Glutamatergic neuron (in vitro differentiated cells): ENCODE results near the gene BPIFB6. TPM values are rescaled to one million over a fixed set of nuclear protein-coding genes. Genes with fewer than 3 reads are reported as not detected.

Source experiments
- DNase-seq: peaks from one replicate; pipeline ENCODE4 v3.0.0; 2022
- H3K27ac Mint-ChIP-seq: one replicate; pipeline ENCODE4 v1.8.0; 2020; ENCODE audit warnings: mild to moderate bottlenecking, mixed read lengths, inconsistent platforms; ENCODE audit not compliant: unreplicated experiment
- H3K27me3 Mint-ChIP-seq: one replicate; pipeline ENCODE4 v1.8.0; 2020; ENCODE audit warnings: mild to moderate bottlenecking, moderate library complexity, mixed read lengths, inconsistent platforms; ENCODE audit not compliant: unreplicated experiment
- H3K36me3 Mint-ChIP-seq: one replicate; pipeline ENCODE4 v1.8.0; 2020; ENCODE audit warnings: mild to moderate bottlenecking, mixed read lengths, inconsistent platforms; ENCODE audit not compliant: unreplicated experiment
- H3K4me1 Mint-ChIP-seq: one replicate; pipeline ENCODE4 v1.8.0; 2020; ENCODE audit warnings: mild to moderate bottlenecking, low read depth, mixed read lengths, inconsistent platforms; ENCODE audit not compliant: unreplicated experiment
- H3K4me3 Mint-ChIP-seq: one replicate; pipeline ENCODE4 v1.8.0; 2020; ENCODE audit warnings: mild to moderate bottlenecking, mixed read lengths, inconsistent platforms; ENCODE audit not compliant: unreplicated experiment
- H3K9me3 Mint-ChIP-seq: one replicate; pipeline ENCODE4 v1.8.0; 2020; ENCODE audit warnings: mild to moderate bottlenecking, moderate library complexity, mixed read lengths, inconsistent platforms; ENCODE audit not compliant: unreplicated experiment
- total RNA-seq: library from RNA; stranded (reverse); fragmentation: NEBNext Ultra II Directional; extraction: Animal tissue kit (Norgen Biotek cat#: 25700); gene quantifications from one replicate; pipeline ENCODE4 v1.2.1, GENCODE V29; 2021; ENCODE audit not compliant: unreplicated experiment
- TF ChIP-seq, protein P1 (sequence below): fragments of 200-600 bp; sonication (generic); IDR thresholded peaks from one replicate; pipeline ENCODE4 v1.5.0; 2021; ENCODE audit not compliant: partially characterized antibody, unreplicated experiment

BPIFB6 gene
- total RNA-seq, 1 donor from 2014 or later, result not detected

DNA sequence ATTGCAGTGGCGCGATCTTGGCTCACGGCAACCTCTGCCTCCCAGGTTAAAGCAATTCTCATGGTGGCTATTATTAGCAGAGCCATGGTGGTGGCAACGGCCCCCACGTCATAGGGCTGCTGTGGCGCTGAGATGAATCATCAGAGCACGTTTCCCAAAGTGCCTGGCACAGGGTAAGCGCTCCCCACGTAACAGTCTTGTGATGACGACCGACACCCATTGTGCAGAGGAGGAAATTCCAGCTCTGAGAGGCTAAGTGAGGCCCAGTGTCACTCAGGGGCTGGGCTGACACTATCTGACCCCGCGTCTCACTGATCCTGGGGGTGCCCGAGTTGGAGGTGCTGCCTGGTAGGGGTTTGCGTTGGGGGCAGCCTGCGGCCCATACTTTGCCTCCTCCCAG, 43.4 kb upstream of the BPIFB6 start:
- Mint-ChIP-seq H3K27me3 (no peaks in the 10 kb centered on the region), H3K36me3 (no peaks in the 10 kb centered on the region), H3K9me3 (peaks cover 2% of the 10 kb centered on the region), H3K4me1 (peaks cover 2% of the 10 kb centered on the region), H3K4me3 (no peak overlapping the region), H3K27ac (no peak overlapping the region)
- TF ChIP-seq, protein P1, sequence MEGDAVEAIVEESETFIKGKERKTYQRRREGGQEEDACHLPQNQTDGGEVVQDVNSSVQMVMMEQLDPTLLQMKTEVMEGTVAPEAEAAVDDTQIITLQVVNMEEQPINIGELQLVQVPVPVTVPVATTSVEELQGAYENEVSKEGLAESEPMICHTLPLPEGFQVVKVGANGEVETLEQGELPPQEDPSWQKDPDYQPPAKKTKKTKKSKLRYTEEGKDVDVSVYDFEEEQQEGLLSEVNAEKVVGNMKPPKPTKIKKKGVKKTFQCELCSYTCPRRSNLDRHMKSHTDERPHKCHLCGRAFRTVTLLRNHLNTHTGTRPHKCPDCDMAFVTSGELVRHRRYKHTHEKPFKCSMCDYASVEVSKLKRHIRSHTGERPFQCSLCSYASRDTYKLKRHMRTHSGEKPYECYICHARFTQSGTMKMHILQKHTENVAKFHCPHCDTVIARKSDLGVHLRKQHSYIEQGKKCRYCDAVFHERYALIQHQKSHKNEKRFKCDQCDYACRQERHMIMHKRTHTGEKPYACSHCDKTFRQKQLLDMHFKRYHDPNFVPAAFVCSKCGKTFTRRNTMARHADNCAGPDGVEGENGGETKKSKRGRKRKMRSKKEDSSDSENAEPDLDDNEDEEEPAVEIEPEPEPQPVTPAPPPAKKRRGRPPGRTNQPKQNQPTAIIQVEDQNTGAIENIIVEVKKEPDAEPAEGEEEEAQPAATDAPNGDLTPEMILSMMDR, result no peak
- DNase-seq, result no peak

DNA sequence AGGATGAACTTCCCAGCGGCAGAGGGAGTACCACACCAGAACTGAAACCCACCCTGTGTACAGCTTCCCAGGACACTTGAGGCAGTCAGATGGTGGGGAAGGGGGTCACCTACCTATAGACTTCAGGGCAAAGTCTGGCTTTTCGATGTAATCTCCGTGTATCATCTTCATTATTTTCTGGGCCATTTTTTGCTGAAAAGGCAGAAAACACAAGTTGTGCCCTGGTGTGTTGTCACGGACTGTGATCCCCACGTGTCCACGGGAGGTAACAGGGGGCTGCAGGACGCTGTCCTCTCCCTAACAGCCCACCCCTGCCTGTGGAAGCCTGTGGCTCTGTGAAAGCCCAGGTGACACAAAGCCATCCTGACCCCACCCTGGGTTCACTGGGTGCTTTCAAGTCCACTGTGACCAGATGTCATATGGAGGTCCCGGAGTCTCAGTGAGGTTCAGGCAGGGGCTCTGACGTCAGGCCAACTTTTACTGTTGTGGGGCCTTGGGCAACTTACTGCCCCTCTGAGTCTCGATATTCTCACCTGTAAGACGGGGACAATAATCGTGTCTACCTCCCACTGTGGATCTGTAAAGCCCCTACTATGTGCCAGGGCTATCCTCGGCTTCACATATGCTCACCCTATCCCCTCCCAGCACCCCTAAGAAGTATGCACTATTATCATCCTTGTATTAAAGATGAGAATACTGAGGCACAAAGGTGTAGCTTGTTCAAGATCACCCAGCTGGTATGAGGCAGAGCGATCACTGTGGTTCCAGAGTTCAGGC, 41.8 kb upstream of the BPIFB6 start:
- Mint-ChIP-seq H3K4me3 (no peak overlapping the region), H3K36me3 (peaks cover under 1% of the 10 kb centered on the region), H3K27me3 (no peaks in the 10 kb centered on the region), H3K4me1 (peaks cover 2% of the 10 kb centered on the region), H3K27ac (no peak overlapping the region), H3K9me3 (no peaks in the 10 kb centered on the region)
- no peak for DNase-seq
- TF ChIP-seq, protein P1, result no peak

- H3K27me3 Mint-ChIP-seq, result no peaks in the 10 kb centered on the region
- DNase-seq, result no peak
- TF ChIP-seq, protein P1, result no peak
- H3K9me3 Mint-ChIP-seq, result no peaks in the 10 kb centered on the region
- no peak overlapping the region for H3K4me3 Mint-ChIP-seq
- peaks cover 2% of the 10 kb centered on the region for H3K4me1 Mint-ChIP-seq
- H3K27ac Mint-ChIP-seq, result no peak overlapping the region
- peaks cover 5% of the 10 kb centered on the region for H3K36me3 Mint-ChIP-seq
Measured at GRCh38 chr20:32990426-32990825, 41.0 kb upstream of the BPIFB6 start.

DNA sequence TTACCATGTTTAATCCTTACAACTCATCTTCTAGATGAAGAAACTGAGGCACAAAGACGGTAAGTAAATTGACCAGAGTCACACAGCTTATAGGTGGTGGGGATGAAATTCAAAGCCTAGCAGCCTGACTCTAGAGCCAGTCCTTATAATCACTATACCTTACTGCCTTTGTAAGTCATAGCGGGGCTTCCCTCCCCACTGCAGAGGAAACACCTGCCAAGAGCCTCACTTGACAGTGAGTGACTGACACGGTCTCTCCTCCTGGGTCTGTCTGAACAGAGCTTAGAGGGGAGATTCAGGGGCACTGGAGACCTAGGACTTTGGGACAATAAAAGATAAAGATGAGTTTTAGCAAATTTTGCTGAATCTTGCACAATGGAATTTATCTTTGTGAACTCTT, 40.1 kb upstream of the BPIFB6 start:
- Mint-ChIP-seq H3K4me3 (no peak overlapping the region), H3K4me1 (peaks cover 2% of the 10 kb centered on the region), H3K36me3 (peaks cover 5% of the 10 kb centered on the region), H3K27ac (no peak overlapping the region), H3K27me3 (no peaks in the 10 kb centered on the region), H3K9me3 (no peaks in the 10 kb centered on the region)
- DNase-seq, result no peak
- TF ChIP-seq, protein P1, result no peak
